ENCODE results near the gene CXCR5. TPM values are rescaled to one million over a fixed set of nuclear protein-coding genes. Genes with fewer than 3 reads are reported as not detected.

CXCR5 gene
- total RNA-seq, 1 donor from 2014 or later: not detected

DNA sequence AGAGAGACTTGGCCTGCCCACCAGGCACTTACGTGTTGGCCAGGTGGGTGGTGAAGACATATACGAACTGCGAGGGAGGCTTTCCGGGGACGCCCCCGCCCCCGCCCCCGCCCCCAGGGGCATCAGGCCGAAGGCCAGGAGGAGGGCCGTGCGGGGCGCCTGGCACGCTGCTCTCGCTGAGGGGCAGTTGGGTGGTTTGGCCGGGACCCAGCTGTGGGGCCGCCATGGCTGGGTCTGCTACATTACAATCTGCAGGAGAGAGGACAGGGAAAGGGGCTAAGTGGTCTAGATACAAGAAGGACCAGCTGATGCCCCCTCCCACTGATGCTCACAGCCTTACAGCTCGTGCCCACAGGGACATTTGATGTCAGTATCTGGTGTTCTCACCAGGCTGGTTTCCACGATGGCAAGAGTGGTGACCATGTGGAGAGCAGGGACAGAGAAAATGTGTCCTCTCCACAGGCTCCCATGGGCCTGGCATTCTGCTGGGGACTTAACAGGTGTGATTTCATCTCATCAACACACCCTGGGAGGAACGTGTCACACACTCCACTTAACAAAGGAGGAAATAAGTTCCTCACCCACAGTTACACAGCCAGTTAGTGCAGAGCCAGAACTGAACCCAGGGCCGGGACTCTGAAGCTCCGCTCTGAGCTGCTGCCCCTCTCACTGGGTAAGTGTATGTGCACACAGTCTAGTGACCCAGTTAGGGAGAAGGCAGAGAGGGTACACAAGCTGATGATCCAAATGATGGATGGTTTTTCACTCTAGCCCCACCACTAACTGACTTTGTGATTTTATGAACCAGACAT, 19.7 kb downstream of the CXCR5 start:
- no peak overlapping the region for H3K27ac Mint-ChIP-seq (ENCODE audit: unreplicated experiment)
- no peak for DNase-seq
- peaks cover 6% of the 10 kb centered on the region for H3K9me3 Mint-ChIP-seq (ENCODE audit: unreplicated experiment)
- H3K4me3 Mint-ChIP-seq (ENCODE audit: unreplicated experiment): no peak overlapping the region
- H3K27me3 Mint-ChIP-seq (ENCODE audit: unreplicated experiment): peaks cover 2% of the 10 kb centered on the region
- H3K4me1 Mint-ChIP-seq (ENCODE audit: low read depth, unreplicated experiment): peaks cover 11% of the 10 kb centered on the region
- no peaks in the 10 kb centered on the region for H3K36me3 Mint-ChIP-seq (ENCODE audit: unreplicated experiment)
- TF ChIP-seq, protein P1, sequence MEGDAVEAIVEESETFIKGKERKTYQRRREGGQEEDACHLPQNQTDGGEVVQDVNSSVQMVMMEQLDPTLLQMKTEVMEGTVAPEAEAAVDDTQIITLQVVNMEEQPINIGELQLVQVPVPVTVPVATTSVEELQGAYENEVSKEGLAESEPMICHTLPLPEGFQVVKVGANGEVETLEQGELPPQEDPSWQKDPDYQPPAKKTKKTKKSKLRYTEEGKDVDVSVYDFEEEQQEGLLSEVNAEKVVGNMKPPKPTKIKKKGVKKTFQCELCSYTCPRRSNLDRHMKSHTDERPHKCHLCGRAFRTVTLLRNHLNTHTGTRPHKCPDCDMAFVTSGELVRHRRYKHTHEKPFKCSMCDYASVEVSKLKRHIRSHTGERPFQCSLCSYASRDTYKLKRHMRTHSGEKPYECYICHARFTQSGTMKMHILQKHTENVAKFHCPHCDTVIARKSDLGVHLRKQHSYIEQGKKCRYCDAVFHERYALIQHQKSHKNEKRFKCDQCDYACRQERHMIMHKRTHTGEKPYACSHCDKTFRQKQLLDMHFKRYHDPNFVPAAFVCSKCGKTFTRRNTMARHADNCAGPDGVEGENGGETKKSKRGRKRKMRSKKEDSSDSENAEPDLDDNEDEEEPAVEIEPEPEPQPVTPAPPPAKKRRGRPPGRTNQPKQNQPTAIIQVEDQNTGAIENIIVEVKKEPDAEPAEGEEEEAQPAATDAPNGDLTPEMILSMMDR (IDR thresholded peaks at IDR 0.05; ENCODE audit: partially characterized antibody, unreplicated experiment): no peak

DNA sequence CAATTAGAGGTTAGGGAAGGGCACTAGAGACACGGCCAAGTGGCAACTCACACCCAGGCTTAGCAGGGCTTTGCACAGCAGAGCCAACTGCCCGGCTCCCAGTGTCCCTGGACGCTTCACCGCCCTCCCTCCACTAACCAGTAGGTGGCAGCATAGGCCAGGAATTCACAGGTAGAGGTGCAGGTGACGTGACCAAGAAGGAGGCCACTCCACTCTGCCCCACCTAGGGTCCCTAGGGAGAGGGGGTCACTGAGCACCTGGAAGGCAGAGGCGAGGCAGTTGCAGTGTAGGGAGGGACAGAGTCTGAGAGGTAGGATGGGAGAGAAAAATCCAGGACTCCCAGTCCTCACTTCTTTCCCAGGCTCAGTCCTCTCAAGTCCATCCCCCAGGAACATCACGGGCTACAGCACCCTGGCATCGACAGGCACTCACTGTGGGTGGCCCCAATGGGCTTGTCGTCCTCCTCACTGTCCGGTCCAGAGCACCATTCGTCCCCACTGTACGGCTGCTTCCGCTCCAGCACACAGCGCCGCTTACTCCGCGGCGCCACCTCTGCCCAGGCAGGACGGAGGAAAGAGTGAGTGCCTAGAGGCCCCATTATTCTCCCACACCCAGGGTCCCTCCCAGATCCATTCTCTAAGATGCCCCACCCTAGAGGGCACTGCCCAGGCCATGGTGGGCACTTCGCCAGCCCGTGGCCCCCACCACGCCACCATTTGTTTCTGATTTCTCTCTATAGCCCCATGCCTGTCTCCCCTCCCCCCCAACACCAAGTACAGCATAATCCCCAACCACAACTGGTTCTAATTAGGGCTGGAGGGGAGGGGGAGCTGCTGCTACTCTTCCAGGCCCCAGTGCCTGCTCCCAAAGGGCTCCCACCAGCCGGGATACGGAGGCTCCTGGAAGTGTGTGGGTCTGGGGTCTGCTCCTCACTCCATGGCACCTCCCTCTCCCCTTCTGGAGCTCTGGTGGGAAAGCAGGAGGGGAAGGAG, 23.7 kb downstream of the CXCR5 start:
- Mint-ChIP-seq H3K27ac (ENCODE audit: unreplicated experiment) (peak overlapping the region; percentile 46), H3K27me3 (ENCODE audit: unreplicated experiment) (peaks cover 9% of the 10 kb centered on the region), H3K4me1 (ENCODE audit: low read depth, unreplicated experiment) (peaks cover 22% of the 10 kb centered on the region), H3K36me3 (ENCODE audit: unreplicated experiment) (no peaks in the 10 kb centered on the region), H3K9me3 (ENCODE audit: unreplicated experiment) (peaks cover 6% of the 10 kb centered on the region), H3K4me3 (ENCODE audit: unreplicated experiment) (peak overlapping the region; percentile 50)
- peak; percentile 89 for DNase-seq
- TF ChIP-seq, protein P1 (IDR thresholded peaks at IDR 0.05; ENCODE audit: partially characterized antibody, unreplicated experiment): peak; percentile 93

GRCh38 chr11:118908264-118908663, 24.6 kb downstream of the CXCR5 start:
- H3K4me3 Mint-ChIP-seq (ENCODE audit: unreplicated experiment): no peak overlapping the region
- peaks cover 23% of the 10 kb centered on the region for H3K4me1 Mint-ChIP-seq (ENCODE audit: low read depth, unreplicated experiment)
- no peak for DNase-seq
- TF ChIP-seq, protein P1 (IDR thresholded peaks at IDR 0.05; ENCODE audit: partially characterized antibody, unreplicated experiment): no peak
- no peaks in the 10 kb centered on the region for H3K36me3 Mint-ChIP-seq (ENCODE audit: unreplicated experiment)
- H3K27me3 Mint-ChIP-seq (ENCODE audit: unreplicated experiment): peaks cover 9% of the 10 kb centered on the region
- H3K9me3 Mint-ChIP-seq (ENCODE audit: unreplicated experiment): peaks cover 8% of the 10 kb centered on the region
- H3K27ac Mint-ChIP-seq (ENCODE audit: unreplicated experiment): peak overlapping the region; percentile 46

DNA sequence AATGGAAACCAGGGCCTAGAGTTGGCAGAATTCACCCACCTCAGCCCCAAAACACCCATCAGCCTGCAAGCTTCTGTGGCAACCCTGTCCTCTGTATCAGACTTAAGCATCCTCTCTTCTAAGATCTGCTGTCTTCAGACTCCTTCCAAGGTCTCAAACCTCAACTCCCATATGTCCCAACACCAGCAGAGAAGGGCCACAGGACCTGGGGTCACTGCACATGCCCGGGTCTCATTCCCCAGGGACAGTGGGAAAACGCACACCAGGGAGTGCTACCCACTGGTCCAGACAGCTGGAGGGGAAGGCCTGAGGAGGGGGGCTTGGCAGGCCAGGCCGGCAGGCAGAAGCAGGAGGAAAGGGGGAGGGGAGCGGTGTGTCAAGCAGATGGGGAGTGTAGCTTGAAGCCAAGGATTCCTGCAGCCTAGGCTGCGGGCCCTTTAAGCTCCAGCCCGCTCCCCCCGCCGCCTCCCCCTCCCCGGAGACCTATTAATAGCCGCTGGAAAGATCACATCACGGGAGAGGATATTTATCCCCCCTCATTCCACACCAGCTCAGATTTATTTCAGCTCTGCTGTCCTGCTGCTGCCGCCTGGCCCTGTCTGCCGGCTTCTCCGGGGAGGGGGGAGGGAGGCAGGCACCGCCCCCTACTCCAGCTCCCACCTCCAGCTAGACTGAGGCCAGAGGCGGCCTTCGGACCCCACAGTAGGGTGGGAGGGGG, 25.4 kb downstream of the CXCR5 start:
- Mint-ChIP-seq H3K4me3 (ENCODE audit: unreplicated experiment) (peak overlapping the region; percentile 75), H3K4me1 (ENCODE audit: low read depth, unreplicated experiment) (peaks cover 23% of the 10 kb centered on the region)

More for the DNA sequence above, 25.4 kb downstream of the CXCR5 start:
- H3K27ac Mint-ChIP-seq (ENCODE audit: unreplicated experiment): peak overlapping the region; percentile 62
- no peaks in the 10 kb centered on the region for H3K36me3 Mint-ChIP-seq (ENCODE audit: unreplicated experiment)
- peaks cover 8% of the 10 kb centered on the region for H3K9me3 Mint-ChIP-seq (ENCODE audit: unreplicated experiment)
- TF ChIP-seq, protein P1 (IDR thresholded peaks at IDR 0.05; ENCODE audit: partially characterized antibody, unreplicated experiment): no peak
- peak; percentile 86 for DNase-seq
- peaks cover 9% of the 10 kb centered on the region for H3K27me3 Mint-ChIP-seq (ENCODE audit: unreplicated experiment)
